CD4-positive, alpha-beta T cell treated with Interferon gamma for 1 hour (primary cell): ENCODE results near the gene DNAJC12.

Experiments
- DNase-seq: peaks from one replicate; pipeline ENCODE4 v3.0.0-alpha.2; 2020

DNAJC12 gene

GRCh38 chr10:67760272-67760671, 77.7 kb downstream of the DNAJC12 start:
- DNase-seq = no peak
